GM23248 (cell line): ENCODE results near the gene MAP3K20. TPM values are rescaled to one million over a fixed set of nuclear protein-coding genes. Genes with fewer than 3 reads are reported as not detected.

Experiments used
- DNase-seq: peaks from one replicate; pipeline ENCODE4 v3.0.0-alpha.2; 2015
- H2AFZ ChIP-seq: fragments of 200-600 bp; sonication (generic); 2 replicates; pipeline ENCODE4 v1.6.1; 2016; ENCODE audit warnings: antibody characterized with exemption
- H3F3A ChIP-seq: fragments of 200-600 bp; sonication (generic); 2 replicates; pipeline ENCODE4 v1.6.1; 2016; ENCODE audit warnings: mild to moderate bottlenecking, antibody characterized with exemption, mixed run types; ENCODE audit not compliant: insufficient read depth
- H3K27ac ChIP-seq: fragments of 200-600 bp; sonication (generic); 2 replicates; pipeline ENCODE4 v1.5.1; 2016; ENCODE audit warnings: mild to moderate bottlenecking
- H3K27me3 ChIP-seq: fragments of 200-600 bp; sonication (generic); replicated peaks from 2 replicates; pipeline ENCODE4 v1.6.1; 2016; ENCODE audit warnings: mild to moderate bottlenecking; ENCODE audit not compliant: insufficient read depth
- H3K36me3 ChIP-seq: fragments of 200-600 bp; sonication (generic); 2 replicates; pipeline ENCODE4 v1.6.1; 2016; ENCODE audit warnings: low read depth, mild to moderate bottlenecking
- H3K4me1 ChIP-seq: fragments of 200-600 bp; sonication (generic); 2 replicates; pipeline ENCODE4 v1.6.1; 2016; ENCODE audit warnings: mild to moderate bottlenecking; ENCODE audit not compliant: insufficient read depth
- H3K4me2 ChIP-seq: fragments of 200-600 bp; sonication (generic); one replicate; pipeline ENCODE4 v1.6.1; 2016; ENCODE audit warnings: mild to moderate bottlenecking; ENCODE audit not compliant: unreplicated experiment
- H3K4me3 ChIP-seq: fragments of 200-600 bp; sonication (generic); 2 replicates; pipeline ENCODE4 v1.5.1; 2016; ENCODE audit warnings: mild to moderate bottlenecking
- H3K79me2 ChIP-seq: fragments of 200-600 bp; sonication (generic); 2 replicates; pipeline ENCODE4 v1.6.1; 2016; ENCODE audit warnings: mild to moderate bottlenecking; ENCODE audit not compliant: insufficient read depth
- H3K9ac ChIP-seq: fragments of 200-600 bp; sonication (generic); 2 replicates; pipeline ENCODE4 v1.6.1; 2016; ENCODE audit warnings: mild to moderate bottlenecking
- H3K9me2 ChIP-seq: fragments of 200-600 bp; sonication (generic); 2 replicates; pipeline ENCODE4 v1.6.1; 2016; ENCODE audit warnings: mixed run types, mild to moderate bottlenecking, moderate library complexity; ENCODE audit not compliant: insufficient read depth
- H3K9me3 ChIP-seq: fragments of 200-600 bp; sonication (generic); one replicate; pipeline ENCODE4 v1.6.1; 2017; ENCODE audit warnings: low read depth
- H4K20me1 ChIP-seq: fragments of 200-600 bp; sonication (generic); 2 replicates; pipeline ENCODE4 v1.6.0; 2016; ENCODE audit not compliant: insufficient read depth
- EZH2 ChIP-seq: fragments of 200-600 bp; sonication (generic); IDR thresholded peaks from 2 replicates; pipeline ENCODE4 v1.6.1; 2018; ENCODE audit warnings: antibody characterized with exemption, mild to moderate bottlenecking; ENCODE audit not compliant: insufficient read depth, poor library complexity, severe bottlenecking
- EZH2phosphoT487 ChIP-seq: fragments of 200-600 bp; sonication (generic); IDR thresholded peaks from 2 replicates; pipeline ENCODE4 v1.6.1; 2018; ENCODE audit warnings: antibody characterized with exemption, moderate library complexity, mild to moderate bottlenecking, low read depth; ENCODE audit not compliant: insufficient read depth
- WGBS, 2 experiments: methylation state at CpG; one replicate each; pipeline ENCODE4 v1.1.6; 2015 to 2017; ENCODE audit warnings: low lambda C conversion rate in 2 of 2, low coverage in 1 of 2; ENCODE audit errors: missing lambda C conversion rate in 2 of 2; 5-methylcytosine and 5-hydroxymethylcytosine counted together
- in situ Hi-C: fragments of 300-500 bp; cut with MboI; formaldehyde crosslinking; loops from 2 replicates; pipeline ENCODE4 v1.15.0; 2020
- polyA plus RNA-seq: library from polyadenylated mRNA; unstranded; fragments of >200 nt; fragmentation: Nextera tagmentation; extraction: Ambion mirVana; gene quantifications from 2 replicates; pipeline ENCODE4 v1.2.1, GENCODE V29; 2016
- total RNA-seq: library from RNA; depleted of rRNA; stranded (reverse); fragments of >200 nt; shearing (Covaris generic); gene quantifications from 2 replicates; pipeline ENCODE4 v1.2.3, GENCODE V29; 2014

The MAP3K20 gene
- total and polyA plus RNA-seq, 2 experiments from 2014 or later: 55.0 to 68.9 TPM

GRCh38 chr2:173064151-173064805 is 11.4 kb upstream of the MAP3K20 start:
- H4K20me1 ChIP-seq: no peaks in the 10 kb centered on the region
- peaks cover 23% of the 10 kb centered on the region for H3K4me1 ChIP-seq
- H3K36me3 ChIP-seq: no peaks in the 10 kb centered on the region
- no peak overlapping the region for H3K9ac ChIP-seq
- H3K27ac ChIP-seq: no peak overlapping the region
- no peaks in the 10 kb centered on the region for H3K27me3 ChIP-seq
- H3K9me2 ChIP-seq: no peaks in the 10 kb centered on the region
- H3K4me3 ChIP-seq: no peak overlapping the region
- H2AFZ ChIP-seq: peak overlapping the region; percentile 28; the same call in 1 of the 2 replicates
- in situ Hi-C loops: no loop called here
- peaks cover 14% of the 10 kb centered on the region; the same call in 1 of the 2 replicates for H3F3A ChIP-seq
- no peaks in the 10 kb centered on the region for H3K79me2 ChIP-seq
- WGBS, 2 experiments: 29 to 42% methylated on average over 4 of the region's 4 CpGs
- DNase-seq: peak; percentile 48
- no peak for TF ChIP-seq EZH2
- TF ChIP-seq EZH2phosphoT487: no peak
- H3K9me3 ChIP-seq: no peaks in the 10 kb centered on the region
- peak overlapping the region; percentile 4 for H3K4me2 ChIP-seq

- WGBS, 2 experiments: 58 to 62% methylated on average over 6 of the region's 6 CpGs
- no peak overlapping the region for H3K9ac ChIP-seq
- H4K20me1 ChIP-seq: no peaks in the 10 kb centered on the region
- no peaks in the 10 kb centered on the region for H3K9me2 ChIP-seq
- no peaks in the 10 kb centered on the region for H3K27me3 ChIP-seq
- H3K4me1 ChIP-seq: peaks cover 8% of the 10 kb centered on the region; the same call in 1 of the 2 replicates
- no peaks in the 10 kb centered on the region for H3K36me3 ChIP-seq
- H3K79me2 ChIP-seq: no peaks in the 10 kb centered on the region
- no peaks in the 10 kb centered on the region for H3K9me3 ChIP-seq
- H3F3A ChIP-seq: peaks cover 5% of the 10 kb centered on the region; the same call in 1 of the 2 replicates
- no peak overlapping the region for H2AFZ ChIP-seq
- H3K27ac ChIP-seq: no peak overlapping the region
- no peak for DNase-seq
- H3K4me2 ChIP-seq: no peak overlapping the region
- no peak for TF ChIP-seq EZH2phosphoT487
- no peak for TF ChIP-seq EZH2
- in situ Hi-C loops: no loop called here
- no peak overlapping the region for H3K4me3 ChIP-seq
These were observed 8.6 kb upstream of the MAP3K20 start for GRCh38 chr2:173066887-173067676.

GRCh38 chr2:173075056-173075780 is 428 bp upstream of the MAP3K20 start:
- H3K9me2 ChIP-seq: no peaks in the 10 kb centered on the region
- peaks cover 27% of the 10 kb centered on the region for H3K4me1 ChIP-seq
- peak overlapping the region; percentile 84 for H2AFZ ChIP-seq
- peaks cover 17% of the 10 kb centered on the region for H3F3A ChIP-seq
- peak overlapping the region; percentile 90 for H3K27ac ChIP-seq
- in situ Hi-C loops: no loop called here
- peak overlapping the region; percentile 99 for H3K4me2 ChIP-seq
- WGBS, 2 experiments: 13 to 21% methylated on average over 14 to 24 of the region's 25 CpGs
- peak; percentile 36 for DNase-seq
- no peaks in the 10 kb centered on the region for H3K9me3 ChIP-seq
- peak overlapping the region; percentile 97 for H3K9ac ChIP-seq
- H3K4me3 ChIP-seq: peak overlapping the region; percentile 81
- H3K27me3 ChIP-seq: no peaks in the 10 kb centered on the region
- no peaks in the 10 kb centered on the region for H3K36me3 ChIP-seq
- H3K79me2 ChIP-seq: peaks cover 35% of the 10 kb centered on the region
- TF ChIP-seq EZH2phosphoT487: no peak
- TF ChIP-seq EZH2: no peak
- no peaks in the 10 kb centered on the region for H4K20me1 ChIP-seq

GRCh38 chr2:173076581-173077345 is 1.1 kb downstream of the MAP3K20 start:
- Histone ChIP-seq H3K79me2 (peaks cover 43% of the 10 kb centered on the region), H3K9me2 (no peaks in the 10 kb centered on the region), H3K4me1 (peaks cover 36% of the 10 kb centered on the region), H3F3A (peaks cover 33% of the 10 kb centered on the region), H3K27me3 (no peaks in the 10 kb centered on the region), H2AFZ (peak overlapping the region; percentile 84), H3K4me3 (peak overlapping the region; percentile 81), H3K36me3 (no peaks in the 10 kb centered on the region), H3K9ac (peak overlapping the region; percentile 97), H4K20me1 (no peaks in the 10 kb centered on the region), H3K4me2 (peak overlapping the region; percentile 99), H3K27ac (peak overlapping the region; percentile 90), H3K9me3 (no peaks in the 10 kb centered on the region)
- in situ Hi-C loops: no loop called here
- 1% methylated on average over 27 of the region's 27 CpGs for WGBS, 2 experiments
- peak; percentile 67 for DNase-seq
- TF ChIP-seq EZH2 (no peak), EZH2phosphoT487 (no peak)
